Thyroid gland (tissue), 4 donors: ENCODE measurements around the gene MAT2B. TPM values are rescaled to one million over a fixed set of nuclear protein-coding genes. Genes with fewer than 3 reads are reported as not detected.

Experiments
- DNase-seq, 2 donors: peaks; one replicate each; pipeline ENCODE4 v3.0.0-alpha.2; 2019
- H3K27ac ChIP-seq, 3 donors: fragments of 200-600 bp; sonication (generic); 1 replicate in 2 of 3; 2 replicates in 1 of 3; pipeline ENCODE4 v1.5.1; 2016 to 2019; ENCODE audit warnings: mild to moderate bottlenecking in 1 of 3, moderate library complexity in 1 of 3
- H3K27me3 ChIP-seq: fragments of 200-600 bp; sonication (generic); one replicate; pipeline ENCODE4 v1.5.1; 2019
- H3K36me3 ChIP-seq, 2 donors: fragments of 200-600 bp; sonication (generic); one replicate each; pipeline ENCODE4 v1.5.1; 2016 to 2019
- H3K4me1 ChIP-seq, 2 donors: fragments of 200-600 bp; sonication (generic); one replicate each; pipeline ENCODE4 v1.5.1; 2017 to 2019
- H3K4me3 ChIP-seq, 3 donors: fragments of 200-600 bp; sonication (generic); replicated peaks in 1 of 3; 1 replicate in 2 of 3; 2 replicates in 1 of 3; pipeline ENCODE4 v1.5.1; 2016; ENCODE audit warnings: mild to moderate bottlenecking in 1 of 3
- H3K9me3 ChIP-seq: fragments of 200-600 bp; sonication (generic); one replicate; pipeline ENCODE4 v1.5.1; 2017
- CTCF ChIP-seq, 6 experiments: fragments of 200-600 bp in 3 of 6; fragments of 450-650 bp in 3 of 6; sonication (generic) in 3 of 6; IDR thresholded peaks; one replicate each; pipeline ENCODE4 v1.5.1; 2016 to 2019; ENCODE audit warnings: antibody characterized with exemption in 6 of 6, mild to moderate bottlenecking in 2 of 6, inconsistent platforms in 1 of 6, moderate library complexity in 1 of 6
- POLR2A ChIP-seq, 2 donors: fragments of 450-650 bp; IDR thresholded peaks; one replicate each; pipeline ENCODE4 v1.6.1; 2017; ENCODE audit warnings: antibody characterized with exemption in 2 of 2, mild to moderate bottlenecking in 2 of 2, moderate library complexity in 1 of 2
- WGBS, 2 donors: methylation state at CpG; one replicate each; pipeline ENCODE4 v1.1.5; 2017; 5-methylcytosine and 5-hydroxymethylcytosine counted together
- intact Hi-C: fragments of 100-400 bp; cut with DNase I; formaldehyde crosslinking; loops from one replicate; pipeline ENCODE4 v1.15.1; 2023
- total RNA-seq, 4 donors: library from RNA; depleted of rRNA; stranded (reverse); fragments of >200 nt; gene quantifications; one replicate each; pipeline ENCODE4 v1.2.3, GENCODE V29; 2016

Gene MAT2B
- total RNA-seq, 4 donors from 2014 or later = 74.0 to 110 (median 101) TPM

GRCh38 chr5:163489745-163490075 lies 15.7 kb upstream of the MAT2B start:
- no peaks in the 10 kb centered on the region for H3K27me3 ChIP-seq
- H3K36me3 ChIP-seq = no peaks in the 10 kb centered on the region
- no peaks in the 10 kb centered on the region for H3K4me1 ChIP-seq
- WGBS, 2 donors = 97 to 99% methylated on average over 3 of the region's 3 CpGs
- DNase-seq = no peak
- intact Hi-C loops = no loop called here
- TF ChIP-seq CTCF (IDR thresholded peaks at IDR 0.05) = no peak
- TF ChIP-seq POLR2A (IDR thresholded peaks at IDR 0.05) = no peak
- no peak overlapping the region for H3K27ac ChIP-seq
- H3K9me3 ChIP-seq = no peaks in the 10 kb centered on the region
- H3K4me3 ChIP-seq = no peak overlapping the region

GRCh38 chr5:163496286-163496685 lies 9.1 kb upstream of the MAT2B start:
- DNase-seq = no peak
- no peak overlapping the region for H3K4me3 ChIP-seq
- intact Hi-C loops = no loop called here
- H3K9me3 ChIP-seq = no peaks in the 10 kb centered on the region
- H3K27ac ChIP-seq = no peak overlapping the region
- H3K27me3 ChIP-seq = no peaks in the 10 kb centered on the region
- H3K36me3 ChIP-seq = no peaks in the 10 kb centered on the region
- no peaks in the 10 kb centered on the region for H3K4me1 ChIP-seq
- no peak for TF ChIP-seq CTCF (IDR thresholded peaks at IDR 0.05)
- TF ChIP-seq POLR2A (IDR thresholded peaks at IDR 0.05) = no peak
- 91 to 100% methylated on average over 1 of the region's 1 CpG for WGBS, 2 donors

GRCh38 chr5:163497315-163497714 lies 8.1 kb upstream of the MAT2B start:
- no peak overlapping the region for H3K4me3 ChIP-seq
- no peaks in the 10 kb centered on the region for H3K9me3 ChIP-seq
- H3K4me1 ChIP-seq = peaks cover 0 to under 1% of the 10 kb centered on the region in 2 donors
- no peak overlapping the region for H3K27ac ChIP-seq
- intact Hi-C loops = no loop called here
- no peaks in the 10 kb centered on the region for H3K36me3 ChIP-seq
- H3K27me3 ChIP-seq = no peaks in the 10 kb centered on the region
- 89% methylated on average over 3 of the region's 3 CpGs for WGBS, 2 donors
- TF ChIP-seq CTCF (IDR thresholded peaks at IDR 0.05) = no peak
- no peak for TF ChIP-seq POLR2A (IDR thresholded peaks at IDR 0.05)
- DNase-seq = no peak

- Histone ChIP-seq H3K36me3 (no peaks in the 10 kb centered on the region), H3K4me3 (no peak overlapping the region), H3K27ac (no peak overlapping the region), H3K27me3 (no peaks in the 10 kb centered on the region), H3K4me1 (peaks cover 11 to 12% of the 10 kb centered on the region in 2 donors), H3K9me3 (no peaks in the 10 kb centered on the region)
- intact Hi-C loops = no loop called here
- no peak for DNase-seq
- 89 to 100% methylated on average over 1 of the region's 1 CpG for WGBS, 2 donors
- TF ChIP-seq CTCF (IDR thresholded peaks at IDR 0.05) (no peak), POLR2A (IDR thresholded peaks at IDR 0.05) (no peak)
Measured at GRCh38 chr5:163498886-163499285, 6.5 kb upstream of the MAT2B start.

- Histone ChIP-seq H3K27me3 (no peaks in the 10 kb centered on the region), H3K9me3 (no peaks in the 10 kb centered on the region), H3K4me1 (peaks cover 21 to 25% of the 10 kb centered on the region in 2 donors), H3K4me3 (peak overlapping the region in 1 of 3 donors; percentile 10), H3K36me3 (no peaks in the 10 kb centered on the region), H3K27ac (peak overlapping the region; percentile 93 to 99 (median 96))
- WGBS, 2 donors = 28 to 40% methylated on average over 8 of the region's 8 CpGs
- DNase-seq = no peak
- TF ChIP-seq POLR2A (IDR thresholded peaks at IDR 0.05) = no peak
- intact Hi-C loops = no loop called here
Measured at GRCh38 chr5:163502521-163502920, 2.9 kb upstream of the MAT2B start.
